Left ventricle myocardium inferior (tissue), 1 donor: ENCODE data around the gene PEX19. TPM values are rescaled to one million over a fixed set of nuclear protein-coding genes. Genes with fewer than 3 reads are reported as not detected.

Experiments used
- DNase-seq: peaks from one replicate; pipeline ENCODE4 v3.0.0-alpha.2; 2020
- H3K27ac ChIP-seq: fragments of 200-600 bp; replicated peaks from 2 replicates; pipeline ENCODE4 v1.8.0; 2021
- H3K27me3 ChIP-seq: fragments of 200-600 bp; 2 replicates; pipeline ENCODE4 v1.8.0; 2021; ENCODE audit warnings: low read depth
- H3K36me3 ChIP-seq: fragments of 200-600 bp; 2 replicates; pipeline ENCODE4 v1.8.0; 2021
- H3K4me1 ChIP-seq: fragments of 200-600 bp; 2 replicates; pipeline ENCODE4 v1.8.0; 2021
- H3K4me3 ChIP-seq: fragments of 200-600 bp; 2 replicates; pipeline ENCODE4 v1.8.0; 2021; ENCODE audit warnings: mild to moderate bottlenecking, moderate library complexity
- H3K9me3 ChIP-seq: fragments of 200-600 bp; replicated peaks from 2 replicates; pipeline ENCODE4 v1.8.0; 2021
- CTCF ChIP-seq: fragments of 200-600 bp; IDR thresholded peaks from 2 replicates; pipeline ENCODE4 v1.8.0; 2021; ENCODE audit warnings: antibody characterized with exemption, mild to moderate bottlenecking, borderline replicate concordance
- intact Hi-C: fragments of 100-400 bp; cut with micrococcal nuclease; formaldehyde crosslinking; loops from one replicate; pipeline ENCODE4 v1.11.0; 2022
- total RNA-seq: library from RNA; stranded (reverse); fragmentation: NEBNext Ultra II Directional; extraction: Animal tissue kit (Norgen Biotek cat#: 25700); gene quantifications from one replicate; pipeline ENCODE4 v1.2.1, GENCODE V29; 2021
- donor health status: DM: no; HTN: yes; CAD: no; lungs with severe emphysema.

Gene PEX19
- total RNA-seq, 1 donor from 2014 or later = 97.6 TPM

- no peak overlapping the region for H3K4me3 ChIP-seq
- TF ChIP-seq CTCF = no peak
- H3K36me3 ChIP-seq = peaks cover 100% of the 10 kb centered on the region
Measured at GRCh38 chr1:160308451-160309184, 23.7 kb upstream of the PEX19 start.

GRCh38 chr1:160307118-160307791 is 22.3 kb upstream of the PEX19 start:
- peaks cover 20% of the 10 kb centered on the region for H3K4me1 ChIP-seq
- no peaks in the 10 kb centered on the region for H3K9me3 ChIP-seq
- H3K27ac ChIP-seq = peak overlapping the region; percentile 67
- intact Hi-C loops = no loop called here
- DNase-seq = no peak
- H3K4me3 ChIP-seq = no peak overlapping the region
- peaks cover 100% of the 10 kb centered on the region for H3K36me3 ChIP-seq
- no peaks in the 10 kb centered on the region for H3K27me3 ChIP-seq
- no peak for TF ChIP-seq CTCF

More at GRCh38 chr1:160308451-160309184, 23.7 kb upstream of the PEX19 start:
- Histone ChIP-seq H3K9me3 (no peaks in the 10 kb centered on the region), H3K27ac (peak overlapping the region; percentile 67), H3K4me1 (peaks cover 20% of the 10 kb centered on the region), H3K27me3 (no peaks in the 10 kb centered on the region)
- no peak for DNase-seq
- intact Hi-C loops = no loop called here

GRCh38 chr1:160300173-160300572 is 15.2 kb upstream of the PEX19 start:
- TF ChIP-seq CTCF = no peak
- H3K27ac ChIP-seq = no peak overlapping the region
- no peaks in the 10 kb centered on the region for H3K9me3 ChIP-seq
- no peak for DNase-seq
- no peak overlapping the region for H3K4me3 ChIP-seq
- intact Hi-C loops = no loop called here
- H3K27me3 ChIP-seq = no peaks in the 10 kb centered on the region
- H3K4me1 ChIP-seq = no peaks in the 10 kb centered on the region
- H3K36me3 ChIP-seq = peaks cover 100% of the 10 kb centered on the region

- Histone ChIP-seq H3K36me3 (peaks cover 99% of the 10 kb centered on the region), H3K27me3 (no peaks in the 10 kb centered on the region), H3K4me1 (peaks cover 5% of the 10 kb centered on the region), H3K4me3 (no peak overlapping the region), H3K27ac (no peak overlapping the region), H3K9me3 (no peaks in the 10 kb centered on the region)
- intact Hi-C loops = no loop called here
- TF ChIP-seq CTCF = no peak
- no peak for DNase-seq
Measured at GRCh38 chr1:160296036-160296435, 11.1 kb upstream of the PEX19 start.

- Histone ChIP-seq H3K36me3 (peaks cover 98% of the 10 kb centered on the region), H3K4me3 (no peak overlapping the region), H3K4me1 (peaks cover 7% of the 10 kb centered on the region), H3K9me3 (no peaks in the 10 kb centered on the region), H3K27ac (no peak overlapping the region), H3K27me3 (no peaks in the 10 kb centered on the region)
- TF ChIP-seq CTCF = no peak
- no peak for DNase-seq
- intact Hi-C loops = no loop called here
Measured at GRCh38 chr1:160293020-160293968, 8.4 kb upstream of the PEX19 start.
